GM19193 (cell line): ENCODE results near the gene SECISBP2L.

Experiments used
- POLR2A ChIP-seq: IDR thresholded peaks from 4 replicates; pipeline ENCODE4 v1.6.1; 2011; ENCODE audit not compliant: insufficient read depth, insufficient read length; ENCODE audit errors: extremely low read depth

Gene SECISBP2L

DNA sequence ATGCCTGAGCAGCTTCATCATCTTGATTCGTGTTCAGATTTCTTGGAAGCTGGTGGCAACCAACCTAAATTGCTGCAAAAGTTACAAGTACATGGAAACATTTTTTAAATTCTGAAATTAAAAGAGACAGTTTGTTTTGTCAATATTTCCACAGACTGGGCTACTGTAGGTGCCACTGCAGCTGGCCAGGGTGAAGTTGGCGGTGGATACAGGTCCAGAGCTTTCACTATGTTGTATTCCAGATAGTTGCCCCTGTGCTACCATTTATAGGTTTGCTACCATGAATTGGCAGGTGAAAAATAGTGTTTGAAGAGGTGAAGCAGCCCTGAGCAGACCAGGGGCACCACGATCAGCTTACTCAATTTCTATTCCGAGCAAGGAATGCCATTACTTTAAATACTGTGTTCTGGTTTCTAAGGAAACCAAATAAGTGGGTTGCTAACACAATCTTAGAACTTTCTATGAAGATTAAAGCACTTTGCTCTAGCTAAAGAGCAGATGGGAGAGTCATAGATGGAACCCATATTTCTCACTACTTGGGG is 61.4 kb downstream of the SECISBP2L start:
- no peak for TF ChIP-seq POLR2A

DNA sequence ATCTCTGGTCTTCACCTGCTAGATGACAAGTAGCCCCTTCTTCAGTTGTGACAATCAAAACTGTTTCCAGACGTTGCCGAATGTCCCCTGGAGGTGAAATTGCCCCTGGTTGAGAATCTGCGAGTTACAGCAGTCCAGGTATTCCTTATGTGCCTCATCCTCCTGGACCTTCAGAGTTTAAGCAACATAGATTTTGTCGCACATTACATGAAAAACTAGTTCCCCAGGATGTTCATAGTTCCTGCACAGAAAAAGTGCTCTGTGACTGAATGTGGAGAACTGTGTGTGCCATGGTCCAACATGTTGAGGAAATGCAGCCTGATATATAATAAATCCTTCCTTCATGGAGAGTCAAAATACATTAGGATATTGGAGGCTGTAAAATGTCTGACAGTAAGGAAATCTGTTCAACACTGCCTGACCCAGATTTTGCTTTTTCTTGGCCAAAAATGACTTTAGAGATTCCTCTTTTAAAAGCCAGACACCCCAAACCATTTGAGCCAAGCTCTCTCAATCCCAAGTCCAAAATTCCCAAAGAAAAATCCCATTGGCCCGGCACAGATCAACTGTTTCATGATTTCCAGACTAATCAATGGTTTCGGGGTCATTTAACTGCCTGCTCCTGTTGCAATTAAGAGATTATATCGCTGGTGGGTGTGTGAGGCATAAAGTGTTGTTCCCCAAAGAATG is 62.1 kb downstream of the SECISBP2L start:
- no peak for TF ChIP-seq POLR2A

DNA sequence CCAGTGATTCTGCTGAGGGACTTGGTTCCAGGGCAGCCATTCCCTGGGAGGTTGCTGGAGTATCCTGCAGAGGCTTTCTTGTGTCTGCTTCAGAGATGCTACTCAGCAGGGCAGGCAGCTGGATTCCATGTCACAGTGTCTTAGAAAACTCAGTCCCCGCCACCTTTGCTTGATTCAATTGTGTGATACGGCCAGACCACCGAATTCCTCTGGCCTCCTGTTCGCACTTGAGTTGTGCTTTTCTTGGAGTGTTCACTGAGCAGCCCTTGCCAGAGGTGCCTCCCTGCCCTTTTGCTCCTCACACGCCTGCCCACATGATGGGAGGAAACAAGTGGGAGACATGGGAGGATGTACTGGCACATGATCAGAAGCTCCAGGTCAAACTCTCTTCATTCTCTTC is 62.9 kb downstream of the SECISBP2L start:
- no peak for TF ChIP-seq POLR2A

DNA sequence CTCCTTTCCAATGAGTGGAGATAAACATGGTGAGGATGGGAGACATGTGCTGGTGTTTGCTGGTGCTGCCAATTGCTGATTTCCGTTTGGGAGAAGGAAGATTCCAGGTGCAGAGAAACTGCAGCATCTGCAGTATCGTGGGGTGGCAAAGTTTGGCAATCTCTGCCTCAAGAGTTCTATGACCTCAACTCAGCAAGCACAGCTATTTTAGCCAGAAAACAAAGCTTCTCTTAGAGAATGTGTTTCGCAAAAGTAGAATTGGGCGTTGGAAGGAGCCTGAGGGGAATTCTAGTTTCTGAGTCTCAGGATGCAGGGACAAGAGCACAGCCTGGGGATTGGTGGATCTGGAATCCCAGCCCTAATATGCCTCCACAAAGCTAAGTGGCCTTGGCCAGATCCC is 64.3 kb downstream of the SECISBP2L start:
- TF ChIP-seq POLR2A = no peak

DNA sequence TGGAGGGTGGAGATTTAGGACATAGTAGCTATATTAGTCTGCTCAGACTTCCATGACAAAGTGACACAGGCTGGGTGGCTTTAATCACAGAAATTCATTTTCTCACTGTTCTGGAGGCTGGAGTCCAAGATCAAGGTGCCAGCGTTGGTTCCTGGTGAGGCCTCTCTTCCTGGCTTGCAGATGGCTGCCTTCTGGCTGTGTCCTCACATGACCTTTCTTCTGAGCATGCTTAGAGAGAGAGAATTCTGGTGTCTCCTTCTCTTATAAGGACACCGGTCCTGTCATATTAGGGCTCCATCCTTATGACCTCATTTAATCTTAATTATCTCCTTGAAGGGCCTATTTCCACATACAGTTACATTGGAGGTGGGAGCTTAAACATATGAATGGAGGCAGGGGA is 67.6 kb downstream of the SECISBP2L start:
- TF ChIP-seq POLR2A = no peak

DNA sequence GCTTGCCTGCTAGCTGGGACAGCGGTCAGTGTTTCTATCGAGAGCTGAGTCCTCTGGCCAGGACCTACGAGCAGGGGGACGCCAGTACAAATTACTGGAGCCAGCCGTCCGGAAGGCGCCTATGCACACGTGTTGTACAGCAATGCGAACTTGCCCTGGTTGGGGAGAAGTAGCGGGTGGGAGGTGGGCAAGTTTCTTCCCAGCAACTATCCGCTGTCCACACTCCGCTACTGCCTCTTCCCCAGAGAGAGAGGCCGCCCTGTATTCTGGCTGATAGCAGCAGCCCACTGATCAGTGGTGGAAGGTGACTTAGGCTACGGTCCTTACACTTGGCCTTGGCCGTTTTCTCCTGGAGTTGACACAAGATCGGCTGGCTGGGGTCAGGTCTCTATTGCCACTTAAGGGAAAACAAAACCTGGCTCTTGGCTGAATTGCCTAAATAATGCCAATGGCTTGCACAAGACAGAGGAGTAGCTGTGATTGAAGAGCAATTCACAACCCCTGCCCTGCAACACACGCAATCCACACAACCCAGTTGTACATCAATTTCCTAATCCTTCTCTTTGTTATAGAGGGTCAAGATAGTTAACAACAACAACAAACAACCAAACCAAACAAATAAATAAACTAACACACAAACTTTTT is 69.7 kb downstream of the SECISBP2L start:
- no peak for TF ChIP-seq POLR2A

DNA sequence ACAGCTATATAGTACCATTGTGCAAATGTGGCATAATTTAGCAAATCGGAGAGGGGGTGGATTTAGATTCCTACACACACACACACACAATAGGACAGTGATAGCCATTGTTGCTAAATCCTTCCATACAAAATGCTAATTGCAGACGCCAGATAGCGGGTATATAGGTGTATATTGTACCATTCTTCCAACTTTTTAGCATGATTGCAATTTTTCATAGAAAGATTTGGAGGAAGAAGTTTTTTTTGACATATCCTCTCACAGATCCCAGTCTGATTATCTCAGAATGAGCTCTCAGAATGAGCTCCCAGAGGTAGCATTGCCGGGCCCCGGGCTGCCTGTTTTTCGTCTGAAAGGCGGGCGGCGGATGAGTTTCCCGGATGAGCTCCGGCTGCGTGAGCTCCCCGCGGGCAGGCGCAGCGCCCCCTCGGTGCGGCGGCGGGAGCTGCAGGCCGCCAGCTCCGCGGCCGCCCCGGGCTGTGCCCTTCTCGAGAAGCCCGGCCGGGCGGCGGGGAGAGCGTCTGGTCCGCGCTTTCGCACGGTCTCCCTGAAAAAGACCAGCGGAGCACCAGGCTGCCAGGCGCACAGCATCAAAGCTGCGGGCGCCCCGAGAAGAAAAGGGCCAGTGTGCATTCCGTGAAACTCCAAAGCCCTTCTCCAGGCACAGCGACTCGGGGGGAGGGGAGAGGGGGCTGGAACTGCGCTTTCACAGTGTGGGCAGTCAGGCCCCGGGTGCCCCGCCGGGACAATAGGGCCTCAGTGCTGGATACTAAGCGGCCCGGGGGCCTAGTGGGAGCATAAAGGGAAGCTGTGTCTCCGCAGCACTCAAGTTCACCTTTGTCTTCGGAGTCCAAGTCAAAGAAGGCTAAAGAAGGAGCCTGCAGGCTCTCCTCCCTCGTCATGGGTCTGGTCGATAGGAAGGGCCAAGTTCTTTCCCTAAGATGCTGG is 70.5 kb downstream of the SECISBP2L start:
- no peak for TF ChIP-seq POLR2A

DNA sequence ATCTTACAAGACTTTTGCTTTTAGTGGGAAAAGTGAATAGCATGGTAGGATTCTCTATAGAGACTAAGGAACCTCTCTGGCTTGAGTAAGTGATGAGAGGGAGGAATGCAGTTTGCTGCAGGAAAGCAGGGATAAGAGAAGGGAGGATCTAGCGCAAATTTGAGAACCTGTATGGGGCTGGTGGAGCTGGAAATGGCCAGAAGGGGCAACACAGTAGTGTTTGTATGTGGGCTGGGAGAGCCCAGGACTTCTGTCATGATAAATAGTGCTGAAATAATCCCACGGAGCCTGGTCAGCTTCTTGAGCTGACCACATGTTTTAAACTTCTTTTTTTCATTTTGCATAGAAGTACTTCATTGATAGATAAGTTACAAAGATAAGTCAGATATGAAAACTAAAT is 71.4 kb downstream of the SECISBP2L start:
- no peak for TF ChIP-seq POLR2A

DNA sequence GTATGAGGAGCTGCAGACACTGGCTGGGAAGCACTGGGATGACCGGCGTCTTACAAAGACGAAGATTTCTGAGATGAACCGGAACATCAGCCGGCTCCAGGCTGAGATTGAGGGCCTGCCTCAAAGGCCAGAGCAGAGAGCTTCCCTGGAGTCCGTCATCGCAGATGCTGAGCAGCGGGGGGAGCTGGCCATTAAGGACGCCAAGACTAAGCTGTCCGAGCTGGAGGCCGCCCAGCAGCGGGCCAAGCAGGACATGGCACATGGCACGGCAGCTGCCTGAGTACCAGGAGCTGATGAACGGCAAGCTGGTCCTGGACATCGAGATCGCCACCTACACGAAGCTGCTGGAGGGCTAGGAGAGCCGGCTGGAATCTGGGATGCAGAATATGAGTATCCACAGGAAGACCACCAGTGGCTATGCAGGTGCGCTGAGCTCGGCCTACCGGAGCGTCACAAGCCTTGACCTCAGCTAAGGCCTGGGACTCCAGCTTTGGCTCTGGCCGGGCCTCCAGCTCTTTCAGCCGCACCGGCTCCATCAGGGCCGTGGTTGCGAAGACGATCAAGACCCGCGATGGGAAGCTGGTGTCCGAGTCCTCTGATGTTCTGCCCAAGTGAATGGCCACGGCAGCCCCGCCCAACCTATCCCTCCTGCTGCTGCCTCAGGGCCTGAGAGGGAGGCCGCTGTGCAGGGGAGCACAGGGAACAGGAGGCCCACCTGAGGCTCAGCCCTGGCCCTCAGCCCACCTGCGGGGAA is 73.3 kb downstream of the SECISBP2L start:
- no peak for TF ChIP-seq POLR2A

DNA sequence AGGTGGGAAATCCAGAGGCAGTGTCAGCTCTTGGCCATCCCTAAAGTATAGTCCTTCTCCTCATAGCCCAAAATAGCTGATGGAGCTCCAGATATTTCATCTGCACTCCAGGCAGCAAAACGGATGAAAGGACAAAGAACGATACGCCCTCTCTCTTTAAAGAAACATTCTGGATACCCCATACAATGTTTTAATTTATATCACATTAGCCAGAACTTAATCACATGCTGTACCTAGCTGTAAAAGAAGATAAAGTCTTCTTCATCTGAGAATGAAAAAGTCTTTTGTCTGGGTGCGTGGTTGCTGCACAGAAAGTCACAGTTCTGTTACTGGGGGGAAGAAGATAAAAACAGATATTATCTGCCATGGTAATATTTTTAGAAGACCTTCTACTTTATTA is 78.2 kb downstream of the SECISBP2L start:
- TF ChIP-seq POLR2A = no peak

DNA sequence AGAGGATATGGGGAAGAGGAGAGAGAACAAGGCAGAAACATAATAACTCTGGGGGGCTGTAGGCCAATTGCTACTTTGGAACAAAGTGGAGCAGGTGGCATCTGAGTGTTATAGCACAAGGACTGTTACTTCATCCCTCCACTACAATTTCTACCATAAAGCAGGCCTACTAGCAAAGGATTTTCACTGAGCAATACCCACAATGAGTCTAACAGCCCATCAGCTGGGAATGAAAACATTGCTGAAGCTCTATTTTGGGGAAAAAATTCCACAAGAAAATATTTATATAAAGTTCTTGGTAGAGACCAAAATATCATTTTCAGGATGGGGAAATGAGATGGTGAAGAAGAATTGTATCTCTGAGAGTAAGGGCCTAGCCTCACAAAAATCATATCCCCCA is 78.9 kb downstream of the SECISBP2L start:
- no peak for TF ChIP-seq POLR2A

DNA sequence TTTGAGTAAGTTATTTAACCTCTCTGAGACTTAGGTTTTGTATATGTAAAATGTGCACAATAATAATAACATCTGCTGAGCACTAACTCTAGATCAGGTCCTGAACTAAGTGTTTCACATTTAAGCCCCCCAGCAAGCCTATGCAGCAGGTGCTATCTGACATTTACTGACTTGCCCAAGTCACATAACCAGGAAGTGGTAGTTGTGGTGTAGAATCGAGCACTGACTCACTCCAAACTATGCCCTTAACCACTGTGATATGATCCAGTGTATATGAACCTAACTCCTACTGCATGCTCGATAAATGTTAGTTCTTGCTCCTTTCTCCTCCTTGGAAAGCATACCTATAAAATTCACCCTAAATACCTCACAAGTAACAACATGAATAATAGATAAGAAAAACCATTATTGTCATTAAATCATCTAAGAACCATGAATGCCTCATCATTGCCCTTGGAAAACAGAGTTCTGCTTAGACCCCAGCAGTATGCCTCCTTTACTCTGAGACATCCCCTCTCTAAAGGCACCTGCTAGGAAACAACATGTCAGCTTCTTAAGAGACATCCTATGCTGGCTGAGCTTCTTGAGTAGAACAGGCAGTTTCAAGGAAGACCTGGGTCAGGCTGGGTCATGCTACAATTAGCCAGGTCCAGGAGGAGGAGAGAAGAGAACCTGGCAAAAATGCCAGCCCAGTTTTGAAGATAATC is 79.5 kb downstream of the SECISBP2L start:
- TF ChIP-seq POLR2A = no peak

DNA sequence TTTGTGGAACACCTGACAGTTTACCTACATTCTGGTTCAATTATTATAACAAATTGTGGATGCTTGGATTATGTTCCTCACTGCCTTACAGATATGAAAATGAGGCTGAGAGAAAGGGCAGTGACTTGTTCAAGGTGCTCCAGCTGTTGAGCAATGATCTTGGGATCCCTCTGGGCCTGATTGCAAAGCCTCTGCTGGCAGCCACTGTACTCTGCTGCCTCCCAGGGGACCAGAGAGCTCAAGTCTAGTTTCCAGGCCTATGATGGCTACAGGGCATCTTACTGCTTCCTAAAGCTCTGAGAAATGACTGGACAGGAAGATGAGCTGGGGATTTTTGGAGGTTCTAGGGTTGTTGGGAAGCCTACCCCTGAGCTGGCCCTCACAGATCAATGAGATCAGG is 80.3 kb downstream of the SECISBP2L start:
- TF ChIP-seq POLR2A = no peak

DNA sequence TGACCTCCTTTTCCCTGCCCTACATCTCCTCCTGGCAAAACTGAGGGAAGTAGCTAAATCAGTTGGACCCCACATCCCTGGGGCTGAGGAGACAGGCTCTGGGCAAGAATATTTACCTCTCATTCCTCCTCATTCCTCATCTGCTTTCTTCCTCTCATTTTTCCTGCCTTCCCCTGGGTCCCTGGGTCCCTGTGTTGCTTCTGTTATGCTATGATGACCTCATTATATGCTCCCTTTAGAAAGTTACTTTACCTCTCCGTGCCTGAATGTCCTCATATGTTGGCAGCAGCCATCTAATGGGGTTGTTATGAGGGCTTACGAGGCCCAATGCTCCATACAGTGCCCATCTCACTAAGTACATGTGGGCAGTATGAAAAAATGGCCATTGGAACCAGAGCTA is 81.3 kb downstream of the SECISBP2L start:
- no peak for TF ChIP-seq POLR2A
